K562 (cell line): ENCODE data around the gene GOPC. TPM values are rescaled to one million over a fixed set of nuclear protein-coding genes. Genes with fewer than 3 reads are reported as not detected.

ENCODE experiments used
- CREB1 ChIP-seq, 2 experiments: sonication (generic) in 1 of 2; formaldehyde crosslinking in 1 of 2; IDR thresholded peaks; 2 replicates each; pipeline versions ENCODE4 v1.6.1 to v1.8.0; 2012 to 2022; ENCODE audit warnings: inconsistent platforms in 1 of 2, mild to moderate bottlenecking in 1 of 2, missing genetic modification reagents in 1 of 2, moderate library complexity in 1 of 2
- ELF4 ChIP-seq: fragments of 450-650 bp; formaldehyde crosslinking; IDR thresholded peaks from 2 replicates; pipeline ENCODE4 v1.4.0; 2022; ENCODE audit warnings: missing genetic modification characterization
- FOSL1 ChIP-seq: fragments of 200-800 bp; sonication (Bioruptor generic); conservative IDR thresholded peaks from 2 replicates; pipeline ENCODE4 v1.6.1; 2016; ENCODE audit warnings: missing genetic modification characterization, missing compliant biosample characterization
- KDM4B ChIP-seq, 2 experiments: fragments of 450-650 bp in 1 of 2; sonication (generic) in 1 of 2; IDR thresholded peaks; 2 replicates each; pipeline ENCODE4 v1.6.1; 2016 to 2017; ENCODE audit warnings: borderline replicate concordance in 2 of 2, antibody characterized with exemption in 1 of 2, low read depth in 1 of 2, mild to moderate bottlenecking in 1 of 2
- MTA2 ChIP-seq: fragments of 450-650 bp; IDR thresholded peaks from 2 replicates; pipeline ENCODE4 v1.6.1; 2016; ENCODE audit warnings: low read depth
- RBM14 ChIP-seq: fragments of 200-400 bp; formaldehyde crosslinking; IDR thresholded peaks from 2 replicates; pipeline ENCODE4 v1.6.1; 2018; ENCODE audit warnings: low read depth, mild to moderate bottlenecking, low read length, moderate library complexity, borderline replicate concordance; ENCODE audit not compliant: insufficient read depth
- RBM25 ChIP-seq: fragments of 200-400 bp; formaldehyde crosslinking; IDR thresholded peaks from 2 replicates; pipeline ENCODE4 v1.6.1; 2018; ENCODE audit warnings: low read length, low read depth, moderate library complexity; ENCODE audit not compliant: severe bottlenecking
- SP1 ChIP-seq: sonication (generic); formaldehyde crosslinking; IDR thresholded peaks from 2 replicates; pipeline ENCODE4 v1.8.1; 2022; ENCODE audit warnings: mild to moderate bottlenecking, missing genetic modification reagents
- TCF7 ChIP-seq: sonication (generic); IDR thresholded peaks from 2 replicates; pipeline ENCODE4 v1.6.1; 2016; ENCODE audit warnings: antibody characterized with exemption, borderline replicate concordance
- ZFP1 ChIP-seq: fragments of 450-650 bp; formaldehyde crosslinking; IDR thresholded peaks from 2 replicates; pipeline ENCODE4 v1.4.0; 2020; ENCODE audit warnings: mild to moderate bottlenecking, mixed read lengths
- ZFPM2 ChIP-seq: fragments of 250-450 bp; sonication (Bioruptor Pico); IDR thresholded peaks from 2 replicates; pipeline ENCODE4 v1.5.1; 2022; ENCODE audit warnings: mild to moderate bottlenecking
- ZNF140 ChIP-seq: fragments of 250-450 bp; sonication (Bioruptor Pico); IDR thresholded peaks from 2 replicates; pipeline ENCODE4 v1.8.0; 2021; ENCODE audit warnings: moderate library complexity, mild to moderate bottlenecking, inconsistent platforms
- ZNF253 ChIP-seq: fragments of 250-450 bp; sonication (Bioruptor Pico); conservative IDR thresholded peaks from 2 replicates; pipeline ENCODE4 v1.6.1; 2021; ENCODE audit warnings: mild to moderate bottlenecking
- polyA plus RNA-seq, 8 experiments: library from polyadenylated mRNA; depleted of rRNA in 4 of 8; stranded (reverse) in 5 of 8; unstranded in 3 of 8; fragments of >200 nt; fragmentation: Nextera tagmentation in 2 of 8; fragmentation: Illumina TruSeq in 1 of 8; extraction: Ambion mirVana in 2 of 8; extraction: Trizol in 1 of 8; gene quantifications; 2 replicates each; pipeline versions ENCODE4 v1.2.1 to v1.2.3, GENCODE V29; 2011 to 2014; ENCODE audit warnings: inconsistent platforms in 1 of 8, missing spikeins in 1 of 8
- total RNA-seq, 7 experiments: library from RNA; depleted of rRNA in 6 of 7; stranded (reverse); fragments of >200 nt in 6 of 7; fragmentation: Illumina TruSeq in 2 of 7; extraction: Trizol in 2 of 7; gene quantifications; 2 replicates each; pipeline versions ENCODE4 v1.2.1 to v1.2.3, GENCODE V29; 2011 to 2021; ENCODE audit warnings: low replicate concordance in 1 of 7
- TF ChIP-seq, protein P1 (sequence below), 3 experiments: IDR thresholded peaks in 2 of 3; conservative IDR thresholded peaks in 1 of 3; 2 replicates each; pipeline ENCODE4 v1.5.1; 2011 to 2012; ENCODE audit warnings: low read length in 3 of 3, mild to moderate bottlenecking in 3 of 3, control low read depth in 2 of 3, improper control_type of control experiment in 1 of 3, inconsistent platforms in 1 of 3, low read depth in 1 of 3, mixed read lengths in 1 of 3, moderate library complexity in 1 of 3; ENCODE audit not compliant: insufficient read depth in 2 of 3
- TF ChIP-seq, protein P2 (sequence below), 2 experiments: fragments of 450-650 bp; IDR thresholded peaks; 2 replicates each; pipeline ENCODE4 v1.6.1; 2018; ENCODE audit warnings: mild to moderate bottlenecking in 2 of 2, low read depth in 1 of 2; ENCODE audit not compliant: partially characterized antibody in 2 of 2
- TF ChIP-seq, protein P3 (sequence below), 3 experiments: fragments of 200-800 bp in 1 of 3; fragments of 250-450 bp in 1 of 3; fragments of 450-650 bp in 1 of 3; sonication (Bioruptor Pico) in 1 of 3; sonication (Bioruptor generic) in 1 of 3; formaldehyde crosslinking in 1 of 3; IDR thresholded peaks; 2 replicates each; pipeline versions ENCODE4 v1.6.1 to v1.8.0; 2016 to 2022; ENCODE audit warnings: mild to moderate bottlenecking in 2 of 3, missing genetic modification characterization in 2 of 3, missing compliant biosample characterization in 1 of 3, moderate library complexity in 1 of 3

Gene GOPC
- total and polyA plus RNA-seq, 9 of the 15 experiments (the other 6 are each of a cell fraction or from before 2014, with no cell fraction given): 10.0 to 32.2 (median 25.6) TPM

DNA sequence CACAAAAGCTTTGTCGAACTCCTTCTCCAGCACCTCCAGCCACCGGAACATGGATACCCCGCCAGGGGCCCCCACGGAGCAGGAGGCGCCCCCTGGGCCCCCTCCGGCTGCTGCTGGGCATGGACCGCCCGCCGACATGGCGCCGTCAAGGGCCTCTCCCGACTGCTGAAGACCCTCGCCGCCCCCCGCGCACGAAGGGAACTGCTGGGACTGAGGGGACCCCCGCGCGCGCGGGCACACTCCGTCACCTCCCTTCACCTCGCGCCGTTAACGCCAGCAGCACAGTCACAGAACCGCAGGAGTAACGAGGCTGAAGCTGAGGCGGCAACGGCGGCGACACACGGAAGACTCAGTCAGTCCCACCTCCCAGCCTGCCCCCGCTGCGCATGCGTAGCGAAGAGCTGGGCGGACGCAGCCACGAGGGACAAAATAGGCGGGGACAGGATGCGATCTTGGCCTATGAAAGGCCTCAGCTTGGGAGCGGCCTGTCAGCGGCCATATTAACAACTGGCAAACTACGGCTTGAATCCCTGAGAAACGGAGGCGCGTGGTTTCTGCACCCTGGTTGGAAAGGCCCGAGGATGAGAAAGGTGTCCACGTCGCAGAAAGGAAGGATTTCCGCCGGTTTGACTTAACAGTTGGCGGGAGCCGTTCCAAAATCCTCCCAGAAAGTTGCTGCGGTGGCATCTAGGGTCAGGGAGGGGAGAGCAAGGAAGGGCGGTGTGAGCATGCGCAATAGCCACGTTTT, at the start of gene GOPC (continued):
- TF ChIP-seq ZFP1 (CRISPR knock-in tag) (no peak), KDM4B (IDR thresholded peaks at IDR 0.05; ENCODE audit: borderline replicate concordance in 2 of 2, low read depth in 1 of 2) (no peak; a peak in 1 of 4 replicates), ZFPM2 (CRISPR knock-in tag) (no peak), SP1 (CRISPR knock-in tag) (peak; percentile 66; the same call in 1 of the 2 replicates), CREB1 (IDR thresholded peaks at IDR 0.05) (0 out of 2 replicates have a peak, but pooled peaks have one; percentile 52), CREB1 (CRISPR knock-in tag; IDR thresholded peaks at IDR 0.05) (peak; percentile 72; the same call in 1 of the 2 replicates), TCF7 (peak; percentile 18; the same call in 1 of the 2 replicates), RBM25 (no peak), MTA2 (no peak), FOSL1 (no peak), ZNF253 (CRISPR knock-in tag) (no peak), ELF4 (CRISPR knock-in tag) (no peak; the same call in 1 of the 2 replicates), ZNF140 (CRISPR knock-in tag) (no peak), RBM14 (no peak)
- TF ChIP-seq, protein P1, sequence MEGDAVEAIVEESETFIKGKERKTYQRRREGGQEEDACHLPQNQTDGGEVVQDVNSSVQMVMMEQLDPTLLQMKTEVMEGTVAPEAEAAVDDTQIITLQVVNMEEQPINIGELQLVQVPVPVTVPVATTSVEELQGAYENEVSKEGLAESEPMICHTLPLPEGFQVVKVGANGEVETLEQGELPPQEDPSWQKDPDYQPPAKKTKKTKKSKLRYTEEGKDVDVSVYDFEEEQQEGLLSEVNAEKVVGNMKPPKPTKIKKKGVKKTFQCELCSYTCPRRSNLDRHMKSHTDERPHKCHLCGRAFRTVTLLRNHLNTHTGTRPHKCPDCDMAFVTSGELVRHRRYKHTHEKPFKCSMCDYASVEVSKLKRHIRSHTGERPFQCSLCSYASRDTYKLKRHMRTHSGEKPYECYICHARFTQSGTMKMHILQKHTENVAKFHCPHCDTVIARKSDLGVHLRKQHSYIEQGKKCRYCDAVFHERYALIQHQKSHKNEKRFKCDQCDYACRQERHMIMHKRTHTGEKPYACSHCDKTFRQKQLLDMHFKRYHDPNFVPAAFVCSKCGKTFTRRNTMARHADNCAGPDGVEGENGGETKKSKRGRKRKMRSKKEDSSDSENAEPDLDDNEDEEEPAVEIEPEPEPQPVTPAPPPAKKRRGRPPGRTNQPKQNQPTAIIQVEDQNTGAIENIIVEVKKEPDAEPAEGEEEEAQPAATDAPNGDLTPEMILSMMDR (IDR thresholded peaks at IDR 0.05 in 2 of 3, conservative IDR thresholded peaks at IDR 0.05 in 1 of 3; ENCODE audit: insufficient read depth in 2 of 3, low read depth in 1 of 3, low read length in 3 of 3): peak; percentile 32 to 54 (median 37); a peak in 4 of 6 replicates
- TF ChIP-seq, protein P2, sequence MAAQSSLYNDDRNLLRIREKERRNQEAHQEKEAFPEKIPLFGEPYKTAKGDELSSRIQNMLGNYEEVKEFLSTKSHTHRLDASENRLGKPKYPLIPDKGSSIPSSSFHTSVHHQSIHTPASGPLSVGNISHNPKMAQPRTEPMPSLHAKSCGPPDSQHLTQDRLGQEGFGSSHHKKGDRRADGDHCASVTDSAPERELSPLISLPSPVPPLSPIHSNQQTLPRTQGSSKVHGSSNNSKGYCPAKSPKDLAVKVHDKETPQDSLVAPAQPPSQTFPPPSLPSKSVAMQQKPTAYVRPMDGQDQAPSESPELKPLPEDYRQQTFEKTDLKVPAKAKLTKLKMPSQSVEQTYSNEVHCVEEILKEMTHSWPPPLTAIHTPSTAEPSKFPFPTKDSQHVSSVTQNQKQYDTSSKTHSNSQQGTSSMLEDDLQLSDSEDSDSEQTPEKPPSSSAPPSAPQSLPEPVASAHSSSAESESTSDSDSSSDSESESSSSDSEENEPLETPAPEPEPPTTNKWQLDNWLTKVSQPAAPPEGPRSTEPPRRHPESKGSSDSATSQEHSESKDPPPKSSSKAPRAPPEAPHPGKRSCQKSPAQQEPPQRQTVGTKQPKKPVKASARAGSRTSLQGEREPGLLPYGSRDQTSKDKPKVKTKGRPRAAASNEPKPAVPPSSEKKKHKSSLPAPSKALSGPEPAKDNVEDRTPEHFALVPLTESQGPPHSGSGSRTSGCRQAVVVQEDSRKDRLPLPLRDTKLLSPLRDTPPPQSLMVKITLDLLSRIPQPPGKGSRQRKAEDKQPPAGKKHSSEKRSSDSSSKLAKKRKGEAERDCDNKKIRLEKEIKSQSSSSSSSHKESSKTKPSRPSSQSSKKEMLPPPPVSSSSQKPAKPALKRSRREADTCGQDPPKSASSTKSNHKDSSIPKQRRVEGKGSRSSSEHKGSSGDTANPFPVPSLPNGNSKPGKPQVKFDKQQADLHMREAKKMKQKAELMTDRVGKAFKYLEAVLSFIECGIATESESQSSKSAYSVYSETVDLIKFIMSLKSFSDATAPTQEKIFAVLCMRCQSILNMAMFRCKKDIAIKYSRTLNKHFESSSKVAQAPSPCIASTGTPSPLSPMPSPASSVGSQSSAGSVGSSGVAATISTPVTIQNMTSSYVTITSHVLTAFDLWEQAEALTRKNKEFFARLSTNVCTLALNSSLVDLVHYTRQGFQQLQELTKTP (IDR thresholded peaks at IDR 0.05; ENCODE audit: low read depth in 1 of 2, partially characterized antibody in 2 of 2): no peak
- TF ChIP-seq, protein P3, sequence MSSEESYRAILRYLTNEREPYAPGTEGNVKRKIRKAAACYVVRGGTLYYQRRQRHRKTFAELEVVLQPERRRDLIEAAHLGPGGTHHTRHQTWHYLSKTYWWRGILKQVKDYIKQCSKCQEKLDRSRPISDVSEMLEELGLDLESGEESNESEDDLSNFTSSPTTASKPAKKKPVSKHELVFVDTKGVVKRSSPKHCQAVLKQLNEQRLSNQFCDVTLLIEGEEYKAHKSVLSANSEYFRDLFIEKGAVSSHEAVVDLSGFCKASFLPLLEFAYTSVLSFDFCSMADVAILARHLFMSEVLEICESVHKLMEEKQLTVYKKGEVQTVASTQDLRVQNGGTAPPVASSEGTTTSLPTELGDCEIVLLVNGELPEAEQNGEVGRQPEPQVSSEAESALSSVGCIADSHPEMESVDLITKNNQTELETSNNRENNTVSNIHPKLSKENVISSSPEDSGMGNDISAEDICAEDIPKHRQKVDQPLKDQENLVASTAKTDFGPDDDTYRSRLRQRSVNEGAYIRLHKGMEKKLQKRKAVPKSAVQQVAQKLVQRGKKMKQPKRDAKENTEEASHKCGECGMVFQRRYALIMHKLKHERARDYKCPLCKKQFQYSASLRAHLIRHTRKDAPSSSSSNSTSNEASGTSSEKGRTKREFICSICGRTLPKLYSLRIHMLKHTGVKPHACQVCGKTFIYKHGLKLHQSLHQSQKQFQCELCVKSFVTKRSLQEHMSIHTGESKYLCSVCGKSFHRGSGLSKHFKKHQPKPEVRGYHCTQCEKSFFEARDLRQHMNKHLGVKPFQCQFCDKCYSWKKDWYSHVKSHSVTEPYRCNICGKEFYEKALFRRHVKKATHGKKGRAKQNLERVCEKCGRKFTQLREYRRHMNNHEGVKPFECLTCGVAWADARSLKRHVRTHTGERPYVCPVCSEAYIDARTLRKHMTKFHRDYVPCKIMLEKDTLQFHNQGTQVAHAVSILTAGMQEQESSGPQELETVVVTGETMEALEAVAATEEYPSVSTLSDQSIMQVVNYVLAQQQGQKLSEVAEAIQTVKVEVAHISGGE (CRISPR knock-in tag; IDR thresholded peaks at IDR 0.05): peak in 2 of 3 experiments; percentile 48 to 90; a peak in 3 of 6 replicates
